ENCODE data around the gene RFC1. TPM values are rescaled to one million over a fixed set of nuclear protein-coding genes. Genes with fewer than 3 reads are reported as not detected.

Gene RFC1
- polyA plus RNA-seq, 3 donors, result 8.7 to 15.0 (median 14.6) TPM

DNA sequence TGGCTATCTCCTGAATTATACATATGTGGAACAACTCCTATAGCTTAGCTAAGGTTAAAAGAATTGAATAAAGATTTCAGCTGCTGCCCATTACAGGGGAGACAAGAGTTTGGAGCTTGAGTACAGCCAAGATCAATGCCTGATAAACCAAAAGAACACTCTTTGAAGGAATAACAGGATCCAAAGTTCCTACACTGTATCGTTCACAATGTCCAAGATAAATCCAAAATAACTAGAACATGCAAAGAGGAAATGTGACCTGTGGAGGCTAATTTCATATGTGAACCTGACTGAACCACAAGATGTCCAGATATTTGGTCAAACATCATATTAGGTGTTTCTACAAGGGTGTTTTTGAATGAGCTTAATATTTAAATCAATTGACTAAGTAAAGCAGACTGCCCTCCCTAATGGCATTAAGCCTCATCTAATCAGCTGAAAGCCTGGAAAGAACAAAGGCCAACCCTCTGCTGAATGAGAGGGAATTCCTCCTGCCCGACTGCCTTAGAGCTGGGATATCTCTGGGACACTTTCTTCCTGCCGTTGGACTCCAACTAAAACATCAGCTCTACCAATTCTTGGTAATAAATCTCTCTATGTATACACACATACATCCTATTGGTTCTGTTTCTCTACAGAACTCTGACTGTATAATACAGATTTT is 19.2 kb downstream of the RFC1 start:
- Mint-ChIP-seq H3K9me3 (peaks cover 0 to 8% (median 3%) of the 10 kb centered on the region in 7 donors), H3K36me3 (peaks cover 45 to 60% of the 10 kb centered on the region in 2 donors), H3K4me3 (no peak overlapping the region), H3K4me1 (no peaks in the 10 kb centered on the region), H3K27me3 (ENCODE audit: low read depth in 3 of 3) (no peaks in the 10 kb centered on the region), H3K27ac (peak overlapping the region in 1 of 7 donors; percentile 1)
- Histone ChIP-seq H3K79me2 (ENCODE audit: insufficient read depth, low read length) (peaks cover 88% of the 10 kb centered on the region), H3K4me2 (replicated peaks; ENCODE audit: extremely low read depth, low read length, poor library complexity, severe bottlenecking) (no peak overlapping the region), H3K9me3 (replicated peaks in 1 of 2; ENCODE audit: control insufficient read depth in 1 of 2, insufficient read depth in 1 of 2, low read length in 2 of 2) (no peaks in the 10 kb centered on the region), H4K20me1 (ENCODE audit: insufficient read depth, low read length) (no peaks in the 10 kb centered on the region), H3K4me3 (replicated peaks in 1 of 3; ENCODE audit: low read depth in 2 of 3, low read length in 3 of 3) (no peak overlapping the region), H3K9ac (ENCODE audit: insufficient read depth, low read length, poor library complexity, severe bottlenecking) (no peak overlapping the region), H2AFZ (ENCODE audit: insufficient read depth, low read depth, low read length, poor library complexity, severe bottlenecking) (no peak overlapping the region), H3K27me3 (ENCODE audit: control insufficient read depth in 2 of 2, insufficient read depth in 2 of 2, low read length in 2 of 2) (no peaks in the 10 kb centered on the region), H3K27ac (ENCODE audit: low read depth in 1 of 2, low read length in 2 of 2) (no peak overlapping the region), H3K4me1 (ENCODE audit: control insufficient read depth in 1 of 2, insufficient read depth in 2 of 2, low read length in 2 of 2) (no peaks in the 10 kb centered on the region), H3K36me3 (replicated peaks in 1 of 2; ENCODE audit: control insufficient read depth in 1 of 2, insufficient read depth in 2 of 2, low read length in 2 of 2) (peaks cover 26 to 64% of the 10 kb centered on the region in 2 donors)
- DNase-seq, result no peak
- intact Hi-C loops (cut with micrococcal nuclease), result no loop called here
- TF ChIP-seq, protein P1, sequence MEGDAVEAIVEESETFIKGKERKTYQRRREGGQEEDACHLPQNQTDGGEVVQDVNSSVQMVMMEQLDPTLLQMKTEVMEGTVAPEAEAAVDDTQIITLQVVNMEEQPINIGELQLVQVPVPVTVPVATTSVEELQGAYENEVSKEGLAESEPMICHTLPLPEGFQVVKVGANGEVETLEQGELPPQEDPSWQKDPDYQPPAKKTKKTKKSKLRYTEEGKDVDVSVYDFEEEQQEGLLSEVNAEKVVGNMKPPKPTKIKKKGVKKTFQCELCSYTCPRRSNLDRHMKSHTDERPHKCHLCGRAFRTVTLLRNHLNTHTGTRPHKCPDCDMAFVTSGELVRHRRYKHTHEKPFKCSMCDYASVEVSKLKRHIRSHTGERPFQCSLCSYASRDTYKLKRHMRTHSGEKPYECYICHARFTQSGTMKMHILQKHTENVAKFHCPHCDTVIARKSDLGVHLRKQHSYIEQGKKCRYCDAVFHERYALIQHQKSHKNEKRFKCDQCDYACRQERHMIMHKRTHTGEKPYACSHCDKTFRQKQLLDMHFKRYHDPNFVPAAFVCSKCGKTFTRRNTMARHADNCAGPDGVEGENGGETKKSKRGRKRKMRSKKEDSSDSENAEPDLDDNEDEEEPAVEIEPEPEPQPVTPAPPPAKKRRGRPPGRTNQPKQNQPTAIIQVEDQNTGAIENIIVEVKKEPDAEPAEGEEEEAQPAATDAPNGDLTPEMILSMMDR (IDR thresholded peaks at IDR 0.05), result no peak
- no CpG with 5 or more reads among the region's 3 CpGs for WGBS (ENCODE audit: insufficient coverage)

DNA sequence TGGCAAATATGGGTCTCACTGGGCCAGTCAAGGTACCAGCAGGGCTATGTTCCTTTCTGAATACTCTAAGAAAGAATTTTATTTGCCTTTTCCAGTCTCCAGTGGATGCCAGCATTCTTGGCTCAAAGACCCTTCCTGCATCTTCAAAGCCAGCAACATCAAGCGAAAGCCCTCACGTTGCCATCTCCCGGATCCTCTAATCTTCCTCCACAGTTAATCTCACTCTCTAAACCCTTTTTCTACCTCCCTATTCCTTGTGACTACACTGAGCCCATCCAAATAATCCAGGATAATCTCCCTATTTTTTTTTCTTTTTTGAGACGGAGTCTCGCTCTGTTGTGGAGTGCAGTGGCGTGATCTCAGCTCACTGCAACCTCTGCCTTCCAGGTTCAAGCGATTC is 23.4 kb downstream of the RFC1 start:
- WGBS (ENCODE audit: insufficient coverage), result 100% methylated on average over 6 of the region's 7 CpGs
- Mint-ChIP-seq H3K36me3 (peaks cover 37 to 56% of the 10 kb centered on the region in 2 donors), H3K4me3 (no peak overlapping the region), H3K27me3 (ENCODE audit: low read depth in 3 of 3) (no peaks in the 10 kb centered on the region), H3K27ac (peak overlapping the region in 3 of 7 donors; percentile 16 to 45 (median 44)), H3K9me3 (no peaks in the 10 kb centered on the region), H3K4me1 (no peaks in the 10 kb centered on the region)
- Histone ChIP-seq H3K4me2 (replicated peaks; ENCODE audit: extremely low read depth, low read length, poor library complexity, severe bottlenecking) (no peak overlapping the region), H3K27ac (ENCODE audit: low read depth in 1 of 2, low read length in 2 of 2) (no peak overlapping the region), H3K9me3 (replicated peaks in 1 of 2; ENCODE audit: control insufficient read depth in 1 of 2, insufficient read depth in 1 of 2, low read length in 2 of 2) (no peaks in the 10 kb centered on the region), H2AFZ (ENCODE audit: insufficient read depth, low read depth, low read length, poor library complexity, severe bottlenecking) (no peak overlapping the region), H3K36me3 (replicated peaks in 1 of 2; ENCODE audit: control insufficient read depth in 1 of 2, insufficient read depth in 2 of 2, low read length in 2 of 2) (peaks cover 26 to 65% of the 10 kb centered on the region in 2 donors), H3K9ac (ENCODE audit: insufficient read depth, low read length, poor library complexity, severe bottlenecking) (no peak overlapping the region), H3K79me2 (ENCODE audit: insufficient read depth, low read length) (peaks cover 64% of the 10 kb centered on the region), H3K27me3 (ENCODE audit: control insufficient read depth in 2 of 2, insufficient read depth in 2 of 2, low read length in 2 of 2) (no peaks in the 10 kb centered on the region), H3K4me1 (ENCODE audit: control insufficient read depth in 1 of 2, insufficient read depth in 2 of 2, low read length in 2 of 2) (no peaks in the 10 kb centered on the region), H3K4me3 (replicated peaks in 1 of 3; ENCODE audit: low read depth in 2 of 3, low read length in 3 of 3) (no peak overlapping the region), H4K20me1 (ENCODE audit: insufficient read depth, low read length) (no peaks in the 10 kb centered on the region)
- TF ChIP-seq, protein P1 (IDR thresholded peaks at IDR 0.05), result no peak
- intact Hi-C loops (cut with micrococcal nuclease), result no loop called here
- no peak for DNase-seq

Measured in CD14-positive monocyte (primary cell).